Measurements from ENCODE around the gene FAM83F.

FAM83F gene

DNA sequence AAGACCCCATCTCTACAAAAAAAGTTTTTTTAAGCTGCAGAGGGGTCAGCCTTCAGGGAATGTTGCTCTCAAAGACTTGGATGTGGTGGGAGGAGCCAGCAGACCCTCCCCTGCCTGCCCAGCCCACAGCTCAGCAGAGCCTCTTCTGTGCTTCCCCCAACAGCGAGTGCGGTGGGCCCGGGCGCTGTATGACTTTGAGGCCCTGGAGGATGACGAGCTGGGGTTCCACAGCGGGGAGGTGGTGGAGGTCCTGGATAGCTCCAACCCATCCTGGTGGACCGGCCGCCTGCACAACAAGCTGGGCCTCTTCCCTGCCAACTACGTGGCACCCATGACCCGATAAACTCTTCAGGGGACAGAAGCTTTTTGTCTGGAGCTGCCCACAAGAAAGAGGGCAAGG lies 24.0 kb upstream of the FAM83F start:
- TF ChIP-seq, protein P1, sequence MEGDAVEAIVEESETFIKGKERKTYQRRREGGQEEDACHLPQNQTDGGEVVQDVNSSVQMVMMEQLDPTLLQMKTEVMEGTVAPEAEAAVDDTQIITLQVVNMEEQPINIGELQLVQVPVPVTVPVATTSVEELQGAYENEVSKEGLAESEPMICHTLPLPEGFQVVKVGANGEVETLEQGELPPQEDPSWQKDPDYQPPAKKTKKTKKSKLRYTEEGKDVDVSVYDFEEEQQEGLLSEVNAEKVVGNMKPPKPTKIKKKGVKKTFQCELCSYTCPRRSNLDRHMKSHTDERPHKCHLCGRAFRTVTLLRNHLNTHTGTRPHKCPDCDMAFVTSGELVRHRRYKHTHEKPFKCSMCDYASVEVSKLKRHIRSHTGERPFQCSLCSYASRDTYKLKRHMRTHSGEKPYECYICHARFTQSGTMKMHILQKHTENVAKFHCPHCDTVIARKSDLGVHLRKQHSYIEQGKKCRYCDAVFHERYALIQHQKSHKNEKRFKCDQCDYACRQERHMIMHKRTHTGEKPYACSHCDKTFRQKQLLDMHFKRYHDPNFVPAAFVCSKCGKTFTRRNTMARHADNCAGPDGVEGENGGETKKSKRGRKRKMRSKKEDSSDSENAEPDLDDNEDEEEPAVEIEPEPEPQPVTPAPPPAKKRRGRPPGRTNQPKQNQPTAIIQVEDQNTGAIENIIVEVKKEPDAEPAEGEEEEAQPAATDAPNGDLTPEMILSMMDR (IDR thresholded peaks at IDR 0.05; ENCODE audit: low read depth, low read length), result no peak
- H3K36me3 ChIP-seq, result no peaks in the 10 kb centered on the region
- no peak for DNase-seq
- H3K9me3 ChIP-seq (ENCODE audit: severe bottlenecking), result no peaks in the 10 kb centered on the region
- H3K4me3 ChIP-seq (ENCODE audit: low read depth, low read length), result no peak overlapping the region
- H3K27ac ChIP-seq, result no peak overlapping the region
- H3K27me3 ChIP-seq (ENCODE audit: insufficient read depth, low read depth, severe bottlenecking), result no peaks in the 10 kb centered on the region

DNA sequence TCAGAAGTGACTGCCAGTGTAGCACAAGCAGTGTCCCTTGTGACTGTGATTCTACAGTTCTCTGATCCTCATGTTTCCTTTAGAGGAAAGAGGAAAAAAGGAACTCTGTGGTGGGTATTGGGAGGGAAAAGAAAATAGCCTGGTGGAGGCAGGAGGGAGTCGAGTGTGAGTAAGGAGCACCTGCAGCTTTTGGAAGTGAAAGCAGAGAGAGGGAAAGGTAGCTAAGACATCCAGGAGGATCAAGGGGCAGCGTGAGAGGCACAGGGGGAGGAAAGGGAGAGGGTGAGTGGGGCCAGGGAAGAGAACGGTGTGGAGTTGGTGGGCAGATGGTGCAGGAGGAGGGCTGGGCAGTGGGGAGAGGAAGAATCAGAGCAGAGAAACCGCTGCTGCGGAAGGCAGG lies 22.1 kb upstream of the FAM83F start:
- no peaks in the 10 kb centered on the region for H3K27me3 ChIP-seq (ENCODE audit: insufficient read depth, low read depth, severe bottlenecking)
- H3K4me3 ChIP-seq (ENCODE audit: low read depth, low read length), result no peak overlapping the region
- no peaks in the 10 kb centered on the region for H3K9me3 ChIP-seq (ENCODE audit: severe bottlenecking)
- TF ChIP-seq, protein P1 (IDR thresholded peaks at IDR 0.05; ENCODE audit: low read depth, low read length), result no peak
- no peak overlapping the region for H3K27ac ChIP-seq
- peak; percentile 37 for DNase-seq
- no peaks in the 10 kb centered on the region for H3K36me3 ChIP-seq

DNA sequence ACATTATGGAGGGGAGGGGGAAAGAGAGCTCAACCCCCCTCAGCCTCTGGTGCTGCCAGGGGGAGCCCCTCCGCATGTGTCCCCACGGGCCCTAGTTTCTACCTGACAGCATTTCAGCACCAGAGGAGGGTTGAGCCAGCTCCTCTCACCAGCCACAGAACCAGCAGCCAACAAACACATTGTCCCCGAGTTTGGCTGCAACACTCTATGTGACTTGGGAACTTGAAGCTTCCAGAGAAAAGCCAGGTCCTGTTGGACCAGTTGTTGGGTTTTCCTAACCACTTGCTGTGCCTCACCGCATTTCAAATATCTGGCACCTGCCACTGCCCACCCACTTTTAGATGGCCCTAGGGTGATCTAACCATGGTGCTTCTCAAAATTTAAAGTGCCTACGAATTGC lies 21.1 kb upstream of the FAM83F start:
- no peak overlapping the region for H3K27ac ChIP-seq
- no peaks in the 10 kb centered on the region for H3K36me3 ChIP-seq
- H3K9me3 ChIP-seq (ENCODE audit: severe bottlenecking), result no peaks in the 10 kb centered on the region
- H3K4me3 ChIP-seq (ENCODE audit: low read depth, low read length), result no peak overlapping the region
- H3K27me3 ChIP-seq (ENCODE audit: insufficient read depth, low read depth, severe bottlenecking), result no peaks in the 10 kb centered on the region
- no peak for DNase-seq
- TF ChIP-seq, protein P1 (IDR thresholded peaks at IDR 0.05; ENCODE audit: low read depth, low read length), result no peak

DNA sequence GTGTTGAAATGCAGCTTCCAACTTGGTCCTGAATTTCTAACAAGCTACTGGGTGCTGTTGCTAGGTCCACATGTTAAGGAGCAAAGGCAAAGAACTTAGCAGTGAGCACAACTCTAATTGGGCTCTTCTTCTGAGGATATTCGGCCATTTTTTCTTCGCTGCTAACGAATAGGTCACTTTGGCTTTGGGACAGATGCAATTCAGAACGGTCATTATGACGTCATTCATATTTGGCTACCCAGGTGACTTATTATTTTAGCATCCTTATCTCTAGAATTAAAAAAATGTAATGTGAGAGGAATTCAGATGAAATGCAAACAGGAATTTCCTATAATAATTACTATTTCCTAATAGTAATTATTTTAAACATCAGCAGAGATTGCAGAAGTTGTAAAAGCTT lies 20.7 kb upstream of the FAM83F start:
- TF ChIP-seq, protein P1 (IDR thresholded peaks at IDR 0.05; ENCODE audit: low read depth, low read length), result no peak
- no peaks in the 10 kb centered on the region for H3K27me3 ChIP-seq (ENCODE audit: insufficient read depth, low read depth, severe bottlenecking)
- DNase-seq, result no peak
- no peak overlapping the region for H3K27ac ChIP-seq
- no peaks in the 10 kb centered on the region for H3K36me3 ChIP-seq
- H3K9me3 ChIP-seq (ENCODE audit: severe bottlenecking), result no peaks in the 10 kb centered on the region
- H3K4me3 ChIP-seq (ENCODE audit: low read depth, low read length), result no peak overlapping the region

DNA sequence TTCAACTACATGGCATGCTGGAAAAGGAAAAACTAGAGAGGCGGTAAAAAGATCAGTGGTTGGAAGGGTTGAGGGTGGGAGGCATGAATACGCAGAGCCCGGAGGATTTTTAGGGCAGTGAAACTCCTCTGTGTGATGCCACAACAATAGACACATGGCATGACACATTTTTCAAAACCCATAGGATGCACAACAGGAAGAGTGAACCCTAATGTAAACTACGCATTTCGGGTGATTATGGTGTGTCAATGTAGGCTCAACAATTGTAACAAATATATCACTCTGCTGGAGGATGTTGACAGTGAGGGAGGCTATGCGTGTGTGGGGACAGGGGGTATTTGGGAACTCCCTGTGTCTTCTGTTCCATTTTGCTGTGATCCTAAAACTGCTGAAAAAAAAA lies 15.7 kb upstream of the FAM83F start:
- Histone ChIP-seq H3K36me3 (no peaks in the 10 kb centered on the region), H3K4me3 (ENCODE audit: low read depth, low read length) (no peak overlapping the region), H3K9me3 (ENCODE audit: severe bottlenecking) (no peaks in the 10 kb centered on the region), H3K27ac (no peak overlapping the region), H3K27me3 (ENCODE audit: insufficient read depth, low read depth, severe bottlenecking) (no peaks in the 10 kb centered on the region)
- no peak for DNase-seq
- TF ChIP-seq, protein P1 (IDR thresholded peaks at IDR 0.05; ENCODE audit: low read depth, low read length), result no peak

DNA sequence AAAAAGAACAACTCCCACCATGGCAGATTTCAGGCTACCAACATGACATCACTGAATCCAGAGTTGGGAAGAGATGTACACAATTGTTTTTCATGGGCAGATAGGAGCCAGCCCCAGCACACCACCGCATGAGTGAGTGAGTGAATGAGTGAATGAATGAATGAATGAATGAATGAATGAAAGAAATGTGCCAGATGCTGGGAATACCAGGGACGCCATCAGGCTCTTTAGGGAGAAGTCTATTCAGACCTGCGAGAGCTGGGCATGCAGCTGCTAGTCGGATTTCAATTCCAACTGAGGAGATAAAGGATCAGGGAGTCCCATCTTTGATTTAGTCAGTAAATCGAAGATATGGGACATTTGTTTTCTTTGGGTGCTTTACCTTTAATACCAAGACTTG lies 15.3 kb upstream of the FAM83F start:
- Histone ChIP-seq H3K9me3 (ENCODE audit: severe bottlenecking) (no peaks in the 10 kb centered on the region), H3K27me3 (ENCODE audit: insufficient read depth, low read depth, severe bottlenecking) (no peaks in the 10 kb centered on the region), H3K36me3 (no peaks in the 10 kb centered on the region), H3K4me3 (ENCODE audit: low read depth, low read length) (no peak overlapping the region), H3K27ac (no peak overlapping the region)
- no peak for DNase-seq
- TF ChIP-seq, protein P1 (IDR thresholded peaks at IDR 0.05; ENCODE audit: low read depth, low read length), result no peak
